ENCODE measurements around the gene SLC25A48. TPM values are rescaled to one million over a fixed set of nuclear protein-coding genes. Genes with fewer than 3 reads are reported as not detected.

SLC25A48 gene
- total RNA-seq, 1 experiment from 2014 or later: 1.6 TPM

- Mint-ChIP-seq H3K36me3 (ENCODE audit: insufficient read depth, unreplicated experiment) (peaks cover 6% of the 10 kb centered on the region), H3K27ac (ENCODE audit: unreplicated experiment) (no peak overlapping the region), H3K4me3 (ENCODE audit: unreplicated experiment) (no peak overlapping the region), H3K9me3 (ENCODE audit: unreplicated experiment) (no peaks in the 10 kb centered on the region), H3K4me1 (ENCODE audit: low read depth, unreplicated experiment) (peaks cover 25% of the 10 kb centered on the region), H3K27me3 (ENCODE audit: insufficient read depth, unreplicated experiment) (no peaks in the 10 kb centered on the region)
- 0 out of 2 replicates have a peak, but pooled peaks cover 5% of the 10 kb centered on the region for H3K9me3 ChIP-seq
- no peak for TF ChIP-seq CTCF (IDR thresholded peaks at IDR 0.05; ENCODE audit: insufficient read depth in 1 of 2, low read depth in 1 of 2, low read length in 1 of 2, severe bottlenecking in 1 of 2, unreplicated experiment in 1 of 2)
- no peak overlapping the region for H3K4me3 ChIP-seq (ENCODE audit: low read depth, low read length)
- ChIA-PET POLR2A (interaction anchor here (0.6 kb wide), 1 partner anchor 332 kb away, joined by 4 read pairs; no protein-coding TSS in a partner anchor), CTCF (interaction anchor here (0.6 to 1.5 kb wide), 4 partner anchors 56 to 393 kb away, joined by 3 to 4 read pairs (median 3); no protein-coding TSS in a partner anchor)
- intact Hi-C loops (cut with micrococcal nuclease; ENCODE audit: unreplicated experiment): no loop called here
- H3K27me3 ChIP-seq (replicated peaks; ENCODE audit: control insufficient read depth, insufficient read depth, low read length): no peaks in the 10 kb centered on the region
- no peak for DNase-seq
- H3K4me1 ChIP-seq: peaks cover 28% of the 10 kb centered on the region
- H3K36me3 ChIP-seq (ENCODE audit: control insufficient read depth, insufficient read depth, low read length): no peaks in the 10 kb centered on the region
- BruUV-seq (replicated peaks): no TSS peak
Measured at GRCh38 chr5:135891268-135891667, 56.8 kb downstream of the SLC25A48 start.

GRCh38 chr5:135891791-135892190 is 57.3 kb downstream of the SLC25A48 start:
- Mint-ChIP-seq H3K27me3 (ENCODE audit: insufficient read depth, unreplicated experiment) (no peaks in the 10 kb centered on the region), H3K4me1 (ENCODE audit: low read depth, unreplicated experiment) (peaks cover 25% of the 10 kb centered on the region), H3K36me3 (ENCODE audit: insufficient read depth, unreplicated experiment) (peaks cover 6% of the 10 kb centered on the region), H3K4me3 (ENCODE audit: unreplicated experiment) (no peak overlapping the region), H3K9me3 (ENCODE audit: unreplicated experiment) (no peaks in the 10 kb centered on the region), H3K27ac (ENCODE audit: unreplicated experiment) (no peak overlapping the region)
- peaks cover 28% of the 10 kb centered on the region for H3K4me1 ChIP-seq
- peak; percentile 31 to 38 for TF ChIP-seq CTCF (IDR thresholded peaks at IDR 0.05; ENCODE audit: insufficient read depth in 1 of 2, low read depth in 1 of 2, low read length in 1 of 2, severe bottlenecking in 1 of 2, unreplicated experiment in 1 of 2)
- 0 out of 2 replicates have a peak, but pooled peaks cover 5% of the 10 kb centered on the region for H3K9me3 ChIP-seq
- BruUV-seq (replicated peaks): no TSS peak
- ChIA-PET CTCF (interaction anchor here (0.6 to 1.5 kb wide), 6 partner anchors 42 to 394 kb away, joined by 3 to 4 read pairs (median 3); no protein-coding TSS in a partner anchor), POLR2A (no interaction called here)
- intact Hi-C loops (cut with micrococcal nuclease; ENCODE audit: unreplicated experiment): no loop called here
- H3K4me3 ChIP-seq (ENCODE audit: low read depth, low read length): no peak overlapping the region
- H3K27me3 ChIP-seq (replicated peaks; ENCODE audit: control insufficient read depth, insufficient read depth, low read length): no peaks in the 10 kb centered on the region
- DNase-seq: peak in 1 of 2 experiments; percentile 43
- H3K36me3 ChIP-seq (ENCODE audit: control insufficient read depth, insufficient read depth, low read length): no peaks in the 10 kb centered on the region

- DNase-seq: no peak
- TF ChIP-seq CTCF (IDR thresholded peaks at IDR 0.05; ENCODE audit: insufficient read depth in 1 of 2, low read depth in 1 of 2, low read length in 1 of 2, severe bottlenecking in 1 of 2, unreplicated experiment in 1 of 2): no peak
- Mint-ChIP-seq H3K27me3 (ENCODE audit: insufficient read depth, unreplicated experiment) (peaks cover 4% of the 10 kb centered on the region), H3K4me3 (ENCODE audit: unreplicated experiment) (no peak overlapping the region), H3K27ac (ENCODE audit: unreplicated experiment) (no peak overlapping the region), H3K9me3 (ENCODE audit: unreplicated experiment) (no peaks in the 10 kb centered on the region), H3K36me3 (ENCODE audit: insufficient read depth, unreplicated experiment) (peaks cover 6% of the 10 kb centered on the region), H3K4me1 (ENCODE audit: low read depth, unreplicated experiment) (peaks cover 25% of the 10 kb centered on the region)
- Histone ChIP-seq H3K4me3 (ENCODE audit: low read depth, low read length) (no peak overlapping the region), H3K9me3 (0 out of 2 replicates have a peak, but pooled peaks cover 5% of the 10 kb centered on the region), H3K27me3 (replicated peaks; ENCODE audit: control insufficient read depth, insufficient read depth, low read length) (no peaks in the 10 kb centered on the region), H3K4me1 (peaks cover 17% of the 10 kb centered on the region), H3K36me3 (ENCODE audit: control insufficient read depth, insufficient read depth, low read length) (no peaks in the 10 kb centered on the region)
- intact Hi-C loops (cut with micrococcal nuclease; ENCODE audit: unreplicated experiment): loop anchor here (2.0 kb wide), 1 partner anchor 51 kb away; no protein-coding TSS in a partner anchor
- no TSS peak for BruUV-seq (replicated peaks)
- ChIA-PET POLR2A (no interaction called here), CTCF (interaction anchor here (0.9 to 1.7 kb wide), 4 partner anchors 12 to 355 kb away, joined by 3 to 6 read pairs (median 4); no protein-coding TSS in a partner anchor)
Measured at GRCh38 chr5:135894276-135894675, 59.8 kb downstream of the SLC25A48 start.
